ENCODE measurements around the gene AGBL4. TPM values are rescaled to one million over a fixed set of nuclear protein-coding genes. Genes with fewer than 3 reads are reported as not detected.

The AGBL4 gene
- total RNA-seq, 4 donors from 2014 or later = 0.44 to 1.5 (median 1.2) TPM; not detected in 1

- TF ChIP-seq EP300 (IDR thresholded peaks at IDR 0.05) (no peak), POLR2A (IDR thresholded peaks at IDR 0.05) (no peak)
- TF ChIP-seq, protein P1, sequence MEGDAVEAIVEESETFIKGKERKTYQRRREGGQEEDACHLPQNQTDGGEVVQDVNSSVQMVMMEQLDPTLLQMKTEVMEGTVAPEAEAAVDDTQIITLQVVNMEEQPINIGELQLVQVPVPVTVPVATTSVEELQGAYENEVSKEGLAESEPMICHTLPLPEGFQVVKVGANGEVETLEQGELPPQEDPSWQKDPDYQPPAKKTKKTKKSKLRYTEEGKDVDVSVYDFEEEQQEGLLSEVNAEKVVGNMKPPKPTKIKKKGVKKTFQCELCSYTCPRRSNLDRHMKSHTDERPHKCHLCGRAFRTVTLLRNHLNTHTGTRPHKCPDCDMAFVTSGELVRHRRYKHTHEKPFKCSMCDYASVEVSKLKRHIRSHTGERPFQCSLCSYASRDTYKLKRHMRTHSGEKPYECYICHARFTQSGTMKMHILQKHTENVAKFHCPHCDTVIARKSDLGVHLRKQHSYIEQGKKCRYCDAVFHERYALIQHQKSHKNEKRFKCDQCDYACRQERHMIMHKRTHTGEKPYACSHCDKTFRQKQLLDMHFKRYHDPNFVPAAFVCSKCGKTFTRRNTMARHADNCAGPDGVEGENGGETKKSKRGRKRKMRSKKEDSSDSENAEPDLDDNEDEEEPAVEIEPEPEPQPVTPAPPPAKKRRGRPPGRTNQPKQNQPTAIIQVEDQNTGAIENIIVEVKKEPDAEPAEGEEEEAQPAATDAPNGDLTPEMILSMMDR (IDR thresholded peaks at IDR 0.05) = no peak
- 54 to 72% methylated on average over 2 of the region's 2 CpGs for WGBS, 2 donors
- Histone ChIP-seq H3K27ac (no peak overlapping the region), H3K9me3 (peaks cover 0 to 22% (median 0%) of the 10 kb centered on the region in 4 donors), H3K36me3 (no peaks in the 10 kb centered on the region), H3K4me3 (no peak overlapping the region), H3K4me1 (no peaks in the 10 kb centered on the region), H3K27me3 (no peaks in the 10 kb centered on the region)
- DNase-seq (ENCODE audit: low spot score in 2 of 2) = no peak
These were observed 575.6 kb downstream of the AGBL4 start for GRCh38 chr1:49448200-49448599.

- no peak overlapping the region for H3K4me3 ChIP-seq
- H3K9me3 ChIP-seq = peaks cover 0 to 19% (median 0%) of the 10 kb centered on the region in 4 donors
- H3K27me3 ChIP-seq = no peaks in the 10 kb centered on the region
- TF ChIP-seq EP300 (IDR thresholded peaks at IDR 0.05) (no peak), POLR2A (IDR thresholded peaks at IDR 0.05) (no peak)
- TF ChIP-seq, protein P1 (IDR thresholded peaks at IDR 0.05) = no peak
- 51 to 54% methylated on average over 2 of the region's 2 CpGs for WGBS, 2 donors
- no peaks in the 10 kb centered on the region for H3K36me3 ChIP-seq
- no peaks in the 10 kb centered on the region for H3K4me1 ChIP-seq
- H3K27ac ChIP-seq = no peak overlapping the region
- DNase-seq (ENCODE audit: low spot score in 2 of 2) = no peak
These were observed 586.9 kb downstream of the AGBL4 start for GRCh38 chr1:49436865-49437264.

DNA sequence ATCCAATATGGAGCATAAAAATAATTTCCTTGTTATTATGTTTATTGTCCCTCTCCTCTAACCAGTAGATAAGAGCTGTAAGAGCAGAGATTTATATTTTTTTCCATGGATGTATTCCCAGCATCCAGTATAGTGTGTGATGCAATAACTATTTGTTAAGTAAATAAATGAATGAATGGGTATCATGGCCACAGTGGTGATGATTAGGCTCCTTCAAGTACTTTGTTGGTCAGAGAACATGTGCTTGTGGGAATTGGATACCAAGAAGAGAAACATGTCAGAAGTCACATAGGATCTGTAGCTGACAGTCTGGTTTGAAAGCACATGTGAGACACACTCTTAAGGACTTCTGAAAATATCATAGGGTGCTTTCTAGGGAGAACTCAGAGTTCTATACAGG lies 588.5 kb downstream of the AGBL4 start:
- DNase-seq (ENCODE audit: low spot score in 2 of 2) = no peak
- H3K4me3 ChIP-seq = no peak overlapping the region
- H3K27me3 ChIP-seq = no peaks in the 10 kb centered on the region
- no peaks in the 10 kb centered on the region for H3K4me1 ChIP-seq
- H3K36me3 ChIP-seq = no peaks in the 10 kb centered on the region
- no peak overlapping the region for H3K27ac ChIP-seq
- TF ChIP-seq EP300 (IDR thresholded peaks at IDR 0.05) (no peak), POLR2A (IDR thresholded peaks at IDR 0.05) (no peak)
- TF ChIP-seq, protein P1 (IDR thresholded peaks at IDR 0.05) = no peak
- peaks cover 0 to 6% (median 0%) of the 10 kb centered on the region in 4 donors for H3K9me3 ChIP-seq

- no peak overlapping the region for H3K4me3 ChIP-seq
- WGBS, 2 donors = 82 to 84% methylated on average over 3 of the region's 3 CpGs
- no peak overlapping the region for H3K27ac ChIP-seq
- no peaks in the 10 kb centered on the region for H3K36me3 ChIP-seq
- TF ChIP-seq, protein P1 (IDR thresholded peaks at IDR 0.05) = no peak
- TF ChIP-seq POLR2A (IDR thresholded peaks at IDR 0.05) = no peak
- TF ChIP-seq EP300 (IDR thresholded peaks at IDR 0.05) = no peak
- no peaks in the 10 kb centered on the region for H3K9me3 ChIP-seq
- no peaks in the 10 kb centered on the region for H3K27me3 ChIP-seq
- H3K4me1 ChIP-seq = no peaks in the 10 kb centered on the region
- DNase-seq (ENCODE audit: low spot score in 2 of 2) = no peak
These were observed 599.0 kb downstream of the AGBL4 start for GRCh38 chr1:49424782-49425181.

DNA sequence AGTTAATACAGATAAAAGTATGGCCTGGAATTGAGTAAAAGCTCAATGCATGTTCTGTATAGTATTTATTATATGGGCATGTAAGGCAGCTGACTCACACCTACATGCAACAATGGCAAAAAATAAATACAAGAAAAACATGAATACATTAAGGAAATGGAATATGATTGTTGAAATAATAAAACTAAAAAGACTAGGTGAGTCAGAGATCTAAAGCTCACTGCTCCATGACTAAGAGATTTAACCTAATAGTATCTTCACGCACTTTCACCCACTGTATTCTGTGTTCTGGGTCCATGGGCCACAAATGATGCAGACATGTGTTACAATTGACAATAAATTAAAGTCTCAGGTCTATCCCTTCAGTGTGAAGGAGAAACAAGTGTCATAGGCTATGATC lies 607.0 kb downstream of the AGBL4 start:
- TF ChIP-seq, protein P1 (IDR thresholded peaks at IDR 0.05) = no peak
- no peak for TF ChIP-seq POLR2A (IDR thresholded peaks at IDR 0.05)
- no peak for TF ChIP-seq EP300 (IDR thresholded peaks at IDR 0.05)
- no peak for DNase-seq (ENCODE audit: low spot score in 2 of 2)
- Histone ChIP-seq H3K4me1 (no peaks in the 10 kb centered on the region), H3K36me3 (no peaks in the 10 kb centered on the region), H3K9me3 (no peaks in the 10 kb centered on the region), H3K4me3 (no peak overlapping the region), H3K27me3 (no peaks in the 10 kb centered on the region), H3K27ac (no peak overlapping the region)
- WGBS, 2 donors = 90 to 92% methylated on average over 1 of the region's 1 CpG
